Measurements from ENCODE around the gene NKX2-1. TPM values are rescaled to one million over a fixed set of nuclear protein-coding genes. Genes with fewer than 3 reads are reported as not detected.

The NKX2-1 gene
- polyA plus RNA-seq (2011; rRNA removed), result not detected in 2 replicates
- not detected in 2 replicates for polyA minus RNA-seq (2011; rRNA and poly(A)+ RNA removed)

GRCh38 chr14:36519431-36520321 is at the start of gene NKX2-1:
TSS of gene NKX2-1 (minus strand) at chr14:36520232. CDS start at chr14:36520129, 103 bp downstream.
- Histone ChIP-seq H3K27me3 (ENCODE audit: control insufficient read depth, insufficient read depth, low read length) (peaks cover 72% of the 10 kb centered on the region), H3K4me3 (ENCODE audit: low read depth, low read length) (no peak within 1 kb of the TSS), H3K36me3 (ENCODE audit: control insufficient read depth, insufficient read depth, low read length) (no peaks in the 10 kb centered on the region)
- ChIA-PET CTCF (no interaction called here), POLR2A (no interaction called here)
- no peak for TF ChIP-seq CTCF (IDR thresholded peaks at IDR 0.05; ENCODE audit: insufficient read depth, low read depth, low read length)
- no peak for DNase-seq (ENCODE audit: low read depth)

- H3K36me3 ChIP-seq (ENCODE audit: control insufficient read depth, insufficient read depth, low read length), result no peaks in the 10 kb centered on the region
- H3K4me3 ChIP-seq (ENCODE audit: low read depth, low read length), result no peak overlapping the region
- DNase-seq (ENCODE audit: low read depth), result no peak
- CTCF ChIA-PET, result interaction anchor here (1.1 to 4.3 kb wide), 6 partner anchors 11 to 552 kb away, joined by 3 to 36 read pairs (median 4); no protein-coding TSS in a partner anchor
- no peaks in the 10 kb centered on the region for H3K27me3 ChIP-seq (ENCODE audit: control insufficient read depth, insufficient read depth, low read length)
- TF ChIP-seq CTCF (IDR thresholded peaks at IDR 0.05; ENCODE audit: insufficient read depth, low read depth, low read length), result peak; percentile 88
- POLR2A ChIA-PET, result no interaction called here
These were observed 36.9 kb upstream of the NKX2-1 start for GRCh38 chr14:36556811-36557433.

- ChIA-PET CTCF (interaction anchor here (0.7 to 4.3 kb wide), 8 partner anchors 12 to 595 kb away, joined by 3 to 55 read pairs (median 4); no protein-coding TSS in a partner anchor), POLR2A (no interaction called here)
- no peak for TF ChIP-seq CTCF (IDR thresholded peaks at IDR 0.05; ENCODE audit: insufficient read depth, low read depth, low read length)
- no peaks in the 10 kb centered on the region for H3K36me3 ChIP-seq (ENCODE audit: control insufficient read depth, insufficient read depth, low read length)
- H3K4me3 ChIP-seq (ENCODE audit: low read depth, low read length), result no peak overlapping the region
- H3K27me3 ChIP-seq (ENCODE audit: control insufficient read depth, insufficient read depth, low read length), result no peaks in the 10 kb centered on the region
- no peak for DNase-seq (ENCODE audit: low read depth)
These were observed 36.1 kb upstream of the NKX2-1 start for GRCh38 chr14:36555998-36556743.

GRCh38 chr14:36553656-36554260 is 33.7 kb upstream of the NKX2-1 start:
- Histone ChIP-seq H3K36me3 (ENCODE audit: control insufficient read depth, insufficient read depth, low read length) (no peaks in the 10 kb centered on the region), H3K4me3 (ENCODE audit: low read depth, low read length) (no peak overlapping the region), H3K27me3 (ENCODE audit: control insufficient read depth, insufficient read depth, low read length) (no peaks in the 10 kb centered on the region)
- ChIA-PET CTCF (interaction anchor here (0.5 to 4.3 kb wide), 18 partner anchors 8 to 824 kb away, joined by 3 to 55 read pairs (median 6); no protein-coding TSS in a partner anchor), POLR2A (no interaction called here)
- TF ChIP-seq CTCF (IDR thresholded peaks at IDR 0.05; ENCODE audit: insufficient read depth, low read depth, low read length), result peak; percentile 79
- DNase-seq (ENCODE audit: low read depth), result no peak
